HepG2 (cell line): ENCODE measurements around the gene ZNF524. TPM values are rescaled to one million over a fixed set of nuclear protein-coding genes. Genes with fewer than 3 reads are reported as not detected.
A peak's percentile ranks its signal among the peaks of the same experiment; 100 is the strongest.

ENCODE experiments used
- ATAC-seq: fragments of 200-7000 bp; cut with Tn5 transposase; 3 replicates; pipeline ENCODE4 v1.9.1; 2020; ENCODE audit warnings: mild to moderate bottlenecking, moderate library complexity
- BruUV-seq: library from RNA; stranded (reverse); fragments of 400-500 nt; replicated peaks from 2 replicates; lab custom pipeline; 2021; lab: Mats Ljungman, UMichigan
- CTCF ChIA-PET: fragments of 300-600 bp; formaldehyde crosslinking; extraction: SDS; loops from one replicate; lab custom pipeline; 2021; ENCODE audit warnings: low total read pairs, inconsistent platforms, low intra/inter-chr PET ratio; lab: Yijun Ruan, JAX
- POLR2A ChIA-PET: fragments of 350-600 bp; sonication (Branson Sonifier 250); formaldehyde crosslinking; loops from one replicate; lab custom pipeline; 2020; ENCODE audit warnings: antibody characterized with exemption, inconsistent platforms; lab: Yijun Ruan, JAX
- DNase-seq: peaks from one replicate; pipeline ENCODE4 v3.0.0-alpha.2; 2015; ENCODE audit warnings: low spot score
- FAIRE-seq: peaks from 3 replicates; lab custom pipeline; 2011; peaks lifted over from hg19 to GRCh38; lab: Jason Lieb, UNC
- H2AFZ ChIP-seq: one replicate; pipeline ENCODE4 v1.6.1; 2011; ENCODE audit warnings: low read length, inconsistent platforms
- H3K27ac ChIP-seq: fragments of 300-600 bp; 3 replicates; pipeline ENCODE4 v1.8.0; 2011; ENCODE audit warnings: mixed run types, mild to moderate bottlenecking, mixed read lengths, low read length, inconsistent platforms; ENCODE audit not compliant: insufficient read depth; ENCODE audit errors: extremely low read length
- H3K27me3 ChIP-seq, 2 experiments: fragments of 200-600 bp in 1 of 2; 2 replicates in 1 of 2; 3 replicates in 1 of 2; pipeline versions ENCODE4 v1.6.0 to v1.8.0; 2011; ENCODE audit warnings: low read length in 2 of 2, mild to moderate bottlenecking in 2 of 2, moderate library complexity in 2 of 2, inconsistent platforms in 1 of 2; ENCODE audit not compliant: insufficient read depth in 2 of 2, control insufficient read depth in 1 of 2
- H3K36me3 ChIP-seq, 2 experiments: fragments of 200-600 bp in 1 of 2; replicated peaks in 1 of 2; 2 replicates in 1 of 2; 3 replicates in 1 of 2; pipeline versions ENCODE4 v1.5.1 to v1.8.0; 2011; ENCODE audit warnings: low read length in 2 of 2, inconsistent platforms in 1 of 2; ENCODE audit not compliant: insufficient read depth in 2 of 2, control insufficient read depth in 1 of 2
- H3K4me1 ChIP-seq: 2 replicates; pipeline ENCODE4 v1.5.1; 2012; ENCODE audit warnings: low read length, inconsistent platforms; ENCODE audit not compliant: insufficient read depth
- H3K4me2 ChIP-seq: 2 replicates; pipeline ENCODE4 v1.6.0; 2011; ENCODE audit warnings: low read depth, low read length, inconsistent platforms
- H3K4me3 ChIP-seq, 3 experiments: fragments of 200-600 bp in 1 of 3; sonication (generic), shearing (Covaris generic) in 1 of 3; replicated peaks in 1 of 3; 2 replicates each; pipeline ENCODE4 v1.5.1; 2011 to 2016; ENCODE audit warnings: low read length in 3 of 3, inconsistent platforms in 2 of 3, low read depth in 2 of 3, mild to moderate bottlenecking in 2 of 3, control low read depth in 1 of 3, mixed read lengths in 1 of 3; ENCODE audit not compliant: insufficient read depth in 1 of 3
- H3K79me2 ChIP-seq: one replicate; pipeline ENCODE4 v1.6.1; 2011; ENCODE audit warnings: low read length, inconsistent platforms; ENCODE audit not compliant: insufficient read depth
- H3K9ac ChIP-seq: 2 replicates; pipeline ENCODE4 v1.6.0; 2011; ENCODE audit warnings: mild to moderate bottlenecking, low read depth, low read length, inconsistent platforms; ENCODE audit not compliant: insufficient read depth
- H3K9me3 ChIP-seq: 2 replicates; pipeline ENCODE4 v1.5.1; 2012; ENCODE audit warnings: mild to moderate bottlenecking, low read length
- H4K20me1 ChIP-seq: 2 replicates; pipeline ENCODE4 v1.6.0; 2011; ENCODE audit warnings: inconsistent platforms, mild to moderate bottlenecking, low read length, moderate library complexity; ENCODE audit not compliant: insufficient read depth
- DRAP1 ChIP-seq: IDR thresholded peaks from 2 replicates; pipeline ENCODE4 v1.6.1; 2016; ENCODE audit warnings: missing genetic modification reagents, missing compliant biosample characterization
- HDAC1 ChIP-seq: sonication (generic); formaldehyde crosslinking; IDR thresholded peaks from 2 replicates; pipeline ENCODE4 v1.5.1; 2020; ENCODE audit warnings: mild to moderate bottlenecking, missing genetic modification reagents
- HNF4G ChIP-seq, 2 experiments: sonication (generic) in 1 of 2; formaldehyde crosslinking in 1 of 2; IDR thresholded peaks; 2 replicates each; pipeline versions ENCODE4 v1.4.0 to v1.6.1; 2011 to 2020; ENCODE audit warnings: borderline replicate concordance in 2 of 2, low read depth in 2 of 2, mild to moderate bottlenecking in 2 of 2, low read length in 1 of 2, missing genetic modification reagents in 1 of 2, moderate library complexity in 1 of 2
- IKZF4 ChIP-seq: sonication (generic); formaldehyde crosslinking; IDR thresholded peaks from 2 replicates; pipeline ENCODE4 v1.5.1; 2020; ENCODE audit warnings: borderline replicate concordance, mild to moderate bottlenecking, low read depth, missing genetic modification reagents; ENCODE audit errors: not compliant biosample characterization
- PRDM10 ChIP-seq: sonication (generic); formaldehyde crosslinking; IDR thresholded peaks from 2 replicates; pipeline ENCODE4 v1.4.0; 2020; ENCODE audit warnings: low read depth, missing genetic modification reagents
- TARDBP ChIP-seq: sonication (generic); formaldehyde crosslinking; IDR thresholded peaks from 2 replicates; pipeline ENCODE4 v1.8.0; 2022; ENCODE audit warnings: mild to moderate bottlenecking, missing genetic modification reagents
- TSC22D2 ChIP-seq: sonication (generic); formaldehyde crosslinking; IDR thresholded peaks from 2 replicates; pipeline ENCODE4 v1.5.1; 2020; ENCODE audit warnings: missing genetic modification reagents, mild to moderate bottlenecking, borderline replicate concordance
- ZBTB26 ChIP-seq: IDR thresholded peaks from 2 replicates; pipeline ENCODE4 v1.6.1; 2016; ENCODE audit warnings: missing compliant biosample characterization, missing genetic modification reagents, borderline replicate concordance
- ZGPAT ChIP-seq: IDR thresholded peaks from 2 replicates; pipeline ENCODE4 v1.6.1; 2016; ENCODE audit warnings: mild to moderate bottlenecking
- ZUFSP ChIP-seq: sonication (generic); formaldehyde crosslinking; IDR thresholded peaks from 2 replicates; pipeline ENCODE4 v1.9.0; 2021; ENCODE audit warnings: missing genetic modification reagents, mild to moderate bottlenecking, borderline replicate concordance
- WGBS: methylation state at CpG from one replicate; pipeline ENCODE4 v1.1.6; 2017; ENCODE audit warnings: low lambda C conversion rate; 5-methylcytosine and 5-hydroxymethylcytosine counted together
- in situ Hi-C: cut with HindIII; loops from 2 replicates; pipeline ENCODE4 v1.10.0; 2017; ENCODE audit warnings: low pct_unique_long_range_greater_than_20kb; ENCODE audit not compliant: extremely low pct_ligation_motif_present
- intact Hi-C: fragments of 100-400 bp; cut with micrococcal nuclease; formaldehyde crosslinking; loops from one replicate; pipeline ENCODE4 v1.10.0; 2022; ENCODE audit not compliant: unreplicated experiment
- polyA plus RNA-seq, 8 experiments: library from polyadenylated mRNA; depleted of rRNA in 3 of 8; stranded (reverse) in 7 of 8; unstranded in 1 of 8; fragments of >200 nt; fragmentation: Illumina TruSeq in 4 of 8; extraction: Trizol in 4 of 8; gene quantifications; 2 replicates each; pipeline versions ENCODE4 v1.2.1 to v1.2.3, GENCODE V29; 2011 to 2016; ENCODE audit warnings: low read depth in 4 of 8, missing spikeins in 1 of 8, mixed read lengths in 1 of 8; ENCODE audit not compliant: insufficient read depth in 1 of 8
- total RNA-seq, 5 experiments: library from RNA; depleted of rRNA; stranded (reverse); fragments of >200 nt; fragmentation: Illumina TruSeq; extraction: Trizol; gene quantifications; 2 replicates each; pipeline ENCODE4 v1.2.3, GENCODE V29; 2016; ENCODE audit warnings: low read depth in 1 of 5

The ZNF524 gene
- total and polyA plus RNA-seq, 2 of the 13 experiments (the other 11 are each of a cell fraction or from before 2014, with no cell fraction given): 3.2 to 4.6 TPM

- no peak for TF ChIP-seq ZUFSP (CRISPR knock-in tag)
These were observed 15.2 kb upstream of the ZNF524 start (continued) for GRCh38 chr19:55584871-55585270.

GRCh38 chr19:55585658-55586339 lies 14.3 kb upstream of the ZNF524 start:
- Histone ChIP-seq H3K27ac (peak overlapping the region; percentile 25), H3K79me2 (no peaks in the 10 kb centered on the region), H4K20me1 (no peaks in the 10 kb centered on the region), H3K36me3 (no peaks in the 10 kb centered on the region), H3K9ac (peak overlapping the region; percentile 63), H3K27me3 (no peaks in the 10 kb centered on the region; a peak in 1 of 5 replicates), H3K4me1 (peaks cover 47% of the 10 kb centered on the region), H3K4me2 (peak overlapping the region; percentile 89), H3K9me3 (no peaks in the 10 kb centered on the region), H2AFZ (no peak overlapping the region), H3K4me3 (peak overlapping the region; percentile 56 to 88 (median 64))
- DNase-seq: peak; percentile 76
- 2% methylated on average over 23 of the region's 36 CpGs for WGBS
- intact Hi-C loops: loop anchor here (2.0 to 10.0 kb wide), 3 partner anchors 15 to 71 kb away; partner anchors contain the start of gene ZNF524
- peak; percentile 8 for FAIRE-seq
- ChIA-PET CTCF (no interaction called here), POLR2A (interaction anchor here (1.0 to 5.3 kb wide), 5 partner anchors 14 to 39 kb away, joined by 3 to 66 read pairs (median 4); partner anchors contain the start of genes FIZ1, ZNF524 and ZNF784)
- in situ Hi-C loops: no loop called here
- peak; percentile 72 for ATAC-seq
- BruUV-seq: no TSS peak
- TF ChIP-seq HDAC1 (CRISPR knock-in tag) (peak; percentile 11; the same call in 1 of the 2 replicates), HNF4G (IDR thresholded peaks at IDR 0.05; ENCODE audit: borderline replicate concordance, low read depth, low read length) (no peak), HNF4G (CRISPR knock-in tag; IDR thresholded peaks at IDR 0.05; ENCODE audit: borderline replicate concordance, low read depth) (no peak), TSC22D2 (no peak), IKZF4 (no peak), TARDBP (CRISPR knock-in tag) (0 out of 2 replicates have a peak, but pooled peaks have one; percentile 28), DRAP1 (CRISPR knock-in tag) (no peak), PRDM10 (CRISPR knock-in tag) (no peak), ZBTB26 (CRISPR knock-in tag) (no peak), ZGPAT (CRISPR knock-in tag) (peak; percentile 23; the same call in 1 of the 2 replicates)
